ENCODE results near the gene ALLC. TPM values are rescaled to one million over a fixed set of nuclear protein-coding genes. Genes with fewer than 3 reads are reported as not detected.

Gene ALLC
- total RNA-seq, 2 experiments from 2014 or later, result not detected

GRCh38 chr2:3729786-3730185 is 71.8 kb downstream of the ALLC start:
- Mint-ChIP-seq H3K4me1 (ENCODE audit: low read depth) (no peaks in the 10 kb centered on the region), H3K4me3 (no peak overlapping the region), H3K27ac (no peak overlapping the region), H3K27me3 (peaks cover 3% of the 10 kb centered on the region), H3K9me3 (no peaks in the 10 kb centered on the region), H3K36me3 (ENCODE audit: low read depth) (no peaks in the 10 kb centered on the region)
- ATAC-seq (no peak), DNase-seq (no peak)
- CTCF ChIA-PET, result interaction anchor here (1.4 to 5.0 kb wide), 3 partner anchors 50 to 78 kb away, joined by 3 to 51 read pairs (median 21); no protein-coding TSS in a partner anchor
- no peak for TF ChIP-seq CTCF (IDR thresholded peaks at IDR 0.05)
- intact Hi-C loops (cut with micrococcal nuclease), result loop anchor here (2.0 to 10.0 kb wide), 2 partner anchors 51 to 95 kb away; no protein-coding TSS in a partner anchor
- POLR2A ChIA-PET, result no interaction called here

- H3K27ac Mint-ChIP-seq, result no peak overlapping the region
- peaks cover 3% of the 10 kb centered on the region for H3K27me3 Mint-ChIP-seq
- DNase-seq, result no peak
- ChIA-PET CTCF (interaction anchor here (1.4 to 5.0 kb wide), 2 partner anchors 50 to 79 kb away, joined by 3 to 51 read pairs; no protein-coding TSS in a partner anchor), POLR2A (interaction anchor here (0.6 kb wide), 1 partner anchor 291 kb away, joined by 3 read pairs; no protein-coding TSS in a partner anchor)
- no peak for ATAC-seq
- no peaks in the 10 kb centered on the region for H3K9me3 Mint-ChIP-seq
- TF ChIP-seq CTCF (IDR thresholded peaks at IDR 0.05), result no peak
- no peaks in the 10 kb centered on the region for H3K36me3 Mint-ChIP-seq (ENCODE audit: low read depth)
- intact Hi-C loops (cut with micrococcal nuclease), result loop anchor here (10.0 kb wide), 1 partner anchor 94 kb away; no protein-coding TSS in a partner anchor
- H3K4me3 Mint-ChIP-seq, result no peak overlapping the region
- no peaks in the 10 kb centered on the region for H3K4me1 Mint-ChIP-seq (ENCODE audit: low read depth)
Observed at GRCh38 chr2:3730646-3731045, 72.6 kb downstream of the ALLC start.

- POLR2A ChIA-PET, result no interaction called here
- DNase-seq, result no peak
- intact Hi-C loops (cut with micrococcal nuclease), result loop anchor here (10.0 kb wide), 1 partner anchor 93 kb away; no protein-coding TSS in a partner anchor
- Mint-ChIP-seq H3K9me3 (no peaks in the 10 kb centered on the region), H3K36me3 (ENCODE audit: low read depth) (no peaks in the 10 kb centered on the region), H3K27me3 (peaks cover 3% of the 10 kb centered on the region), H3K4me3 (no peak overlapping the region), H3K27ac (no peak overlapping the region), H3K4me1 (ENCODE audit: low read depth) (no peaks in the 10 kb centered on the region)
- CTCF ChIA-PET, result interaction anchor here (5.0 kb wide), 1 partner anchor 48 kb away, joined by 51 read pairs; no protein-coding TSS in a partner anchor
- ATAC-seq, result no peak
- no peak for TF ChIP-seq CTCF (IDR thresholded peaks at IDR 0.05)
Observed at GRCh38 chr2:3731829-3732228, 73.8 kb downstream of the ALLC start.

- Mint-ChIP-seq H3K4me1 (ENCODE audit: low read depth) (no peaks in the 10 kb centered on the region), H3K9me3 (no peaks in the 10 kb centered on the region), H3K4me3 (no peak overlapping the region), H3K27me3 (peaks cover 4% of the 10 kb centered on the region), H3K27ac (no peak overlapping the region), H3K36me3 (ENCODE audit: low read depth) (no peaks in the 10 kb centered on the region)
- ATAC-seq, result no peak
- intact Hi-C loops (cut with micrococcal nuclease), result loop anchor here (10.0 kb wide), 1 partner anchor 89 kb away; no protein-coding TSS in a partner anchor
- ChIA-PET POLR2A (no interaction called here), CTCF (interaction anchor here (1.3 kb wide), 1 partner anchor 44 kb away, joined by 4 read pairs; no protein-coding TSS in a partner anchor)
- DNase-seq, result no peak
- no peak for TF ChIP-seq CTCF (IDR thresholded peaks at IDR 0.05)
Observed at GRCh38 chr2:3736112-3736511, 78.1 kb downstream of the ALLC start.

GRCh38 chr2:3737128-3737527 is 79.1 kb downstream of the ALLC start:
- Mint-ChIP-seq H3K4me3 (no peak overlapping the region), H3K36me3 (ENCODE audit: low read depth) (no peaks in the 10 kb centered on the region), H3K27me3 (peaks cover 4% of the 10 kb centered on the region), H3K27ac (no peak overlapping the region), H3K4me1 (ENCODE audit: low read depth) (no peaks in the 10 kb centered on the region), H3K9me3 (no peaks in the 10 kb centered on the region)
- ChIA-PET CTCF (interaction anchor here (1.3 kb wide), 1 partner anchor 43 kb away, joined by 4 read pairs; no protein-coding TSS in a partner anchor), POLR2A (no interaction called here)
- DNase-seq, result no peak
- TF ChIP-seq CTCF (IDR thresholded peaks at IDR 0.05), result no peak
- ATAC-seq, result no peak
- intact Hi-C loops (cut with micrococcal nuclease), result loop anchor here (10.0 kb wide), 1 partner anchor 88 kb away; no protein-coding TSS in a partner anchor
